Measurements from ENCODE around the gene RAB5B. TPM values are rescaled to one million over a fixed set of nuclear protein-coding genes. Genes with fewer than 3 reads are reported as not detected.

The RAB5B gene
- total and polyA plus RNA-seq, 10 of the 15 experiments (the other 5 are each of a cell fraction or from before 2014, with no cell fraction given), result 7.5 to 149 (median 37.8) TPM

- DNase-seq (ENCODE audit: low read depth, low spot score), result no peak
- Histone ChIP-seq H2AFZ (ENCODE audit: control insufficient read depth, low read depth, low read length) (no peak overlapping the region), H3K9ac (ENCODE audit: control insufficient read depth, insufficient read depth, low read length) (no peak overlapping the region), H3K36me3 (ENCODE audit: control insufficient read depth in 2 of 2, insufficient read depth in 2 of 2, low read length in 1 of 2) (no peaks in the 10 kb centered on the region), H3K4me2 (ENCODE audit: control insufficient read depth, insufficient read depth) (no peak overlapping the region), H3K9me3 (replicated peaks; ENCODE audit: control insufficient read depth, insufficient read depth, low read length) (no peaks in the 10 kb centered on the region), H3K79me2 (ENCODE audit: control insufficient read depth, insufficient read depth, low read length) (no peaks in the 10 kb centered on the region), H4K20me1 (ENCODE audit: control insufficient read depth, insufficient read depth) (no peaks in the 10 kb centered on the region), H3K4me3 (no peak overlapping the region), H3K27ac (ENCODE audit: control insufficient read depth, insufficient read depth) (no peak overlapping the region), H3K27me3 (replicated peaks in 1 of 2; ENCODE audit: control insufficient read depth in 2 of 2, insufficient read depth in 2 of 2, low read length in 1 of 2) (no peaks in the 10 kb centered on the region), H3K4me1 (ENCODE audit: control insufficient read depth, insufficient read depth, low read length) (no peaks in the 10 kb centered on the region)
- intact Hi-C loops (cut with micrococcal nuclease; ENCODE audit: unreplicated experiment), result loop anchor here (1.0 kb wide), 2 partner anchors 32 to 290 kb away; no protein-coding TSS in a partner anchor
- ChIA-PET CTCF (interaction anchor here (0.7 to 6.1 kb wide), 20 partner anchors 8 to 290 kb away, joined by 3 to 107 read pairs (median 7); partner anchors contain the start of genes IKZF4, ORMDL2, RAB5B and SARNP), RAD21 (ENCODE audit: unreplicated experiment) (interaction anchor here (0.7 to 2.6 kb wide), 8 partner anchors 11 to 290 kb away, joined by 3 to 44 read pairs (median 6); partner anchors contain the start of genes ORMDL2, SARNP and SUOX), POLR2A (interaction anchor here (0.5 to 0.7 kb wide), 4 partner anchors 15 to 159 kb away, joined by 3 to 8 read pairs (median 4); no protein-coding TSS in a partner anchor), SMC1A (ENCODE audit: uncharacterized antibody, unreplicated experiment) (interaction anchor here (1.0 to 2.1 kb wide), 12 partner anchors 9 to 290 kb away, joined by 3 to 15 read pairs (median 4); partner anchors contain the start of gene SUOX)
- TF ChIP-seq E2F4 (IDR thresholded peaks at IDR 0.05; ENCODE audit: low read depth, low read length) (no peak), ZZZ3 (IDR thresholded peaks at IDR 0.05; ENCODE audit: control insufficient read depth, insufficient read length, low read depth) (no peak), CEBPB (IDR thresholded peaks at IDR 0.05; ENCODE audit: borderline replicate concordance in 1 of 2, low read depth in 2 of 2, low read length in 2 of 2) (no peak), NFYA (IDR thresholded peaks at IDR 0.05; ENCODE audit: borderline replicate concordance, low read depth, low read length) (no peak), JUND (IDR thresholded peaks at IDR 0.05; ENCODE audit: low read depth, low read length) (no peak), CREM (IDR thresholded peaks at IDR 0.05; ENCODE audit: low read depth) (no peak), TAF1 (IDR thresholded peaks at IDR 0.05; ENCODE audit: borderline replicate concordance, low read depth, low read length) (no peak), REST (IDR thresholded peaks at IDR 0.05; ENCODE audit: low read depth, low read length) (no peak), TCF3 (IDR thresholded peaks at IDR 0.05; ENCODE audit: borderline replicate concordance, insufficient read depth, low read depth, low read length) (no peak)
- in situ Hi-C loops (cut with MboI), result no loop called here
- ATAC-seq, result no peak
- no TSS peak for BruUV-seq (replicated peaks)
- WGBS (ENCODE audit: insufficient coverage, insufficient replicate concordance, low lambda C conversion rate, missing lambda C conversion rate), result 89% methylated on average over 3 of the region's 5 CpGs
- FAIRE-seq, result no peak
Measured at GRCh38 chr12:56028511-56029165, 54.8 kb downstream of the RAB5B start.
